Astrocyte (in vitro differentiated cells and primary cell): ENCODE measurements around the gene KCNH8.
"Not testable (repeated sequence)": the region's sequence is repeated elsewhere in the genome, so short reads cannot be mapped to it uniquely, and the experiment has no call there.

Experiments
- CTCF ChIP-seq: IDR thresholded peaks from 2 replicates; pipeline ENCODE4 v1.5.1; 2011; ENCODE audit warnings: low read depth, mild to moderate bottlenecking, inconsistent platforms, low read length, moderate library complexity; ENCODE audit not compliant: insufficient read depth
- EZH2 ChIP-seq: IDR thresholded peaks from 2 replicates; pipeline ENCODE4 v1.6.1; 2012; ENCODE audit warnings: mild to moderate bottlenecking, low read length, inconsistent platforms; ENCODE audit not compliant: insufficient read depth

GRCh38 chr3:19102654-19103290, 45.5 kb upstream of the KCNH8 start:
- TF ChIP-seq EZH2, CTCF: not testable (repeated sequence)
